Suprapubic skin (tissue), 3 donors: ENCODE data around the gene ZNF805.

Experiments used
- CTCF ChIP-seq, 2 donors: fragments of 200-600 bp in 1 of 2; fragments of 450-650 bp in 1 of 2; sonication (generic) in 1 of 2; IDR thresholded peaks; one replicate each; pipeline ENCODE4 v1.5.1; 2016 to 2019; ENCODE audit warnings: antibody characterized with exemption in 2 of 2, mild to moderate bottlenecking in 1 of 2, moderate library complexity in 1 of 2
- POLR2A ChIP-seq, 2 donors: fragments of 450-650 bp; IDR thresholded peaks; one replicate each; pipeline ENCODE4 v1.6.1; 2017; ENCODE audit warnings: antibody characterized with exemption in 2 of 2, mild to moderate bottlenecking in 2 of 2, moderate library complexity in 2 of 2

- TF ChIP-seq CTCF (IDR thresholded peaks at IDR 0.05) (no peak), POLR2A (IDR thresholded peaks at IDR 0.05) (no peak)
These were observed 30.1 kb upstream of the ZNF805 start for GRCh38 chr19:57210381-57210780.
